HepG2 (cell line): ENCODE results near the gene NAA25. TPM values are rescaled to one million over a fixed set of nuclear protein-coding genes. Genes with fewer than 3 reads are reported as not detected.
A peak's percentile ranks its signal among the peaks of the same experiment; 100 is the strongest.

Experiments
- AGO1 ChIP-seq: fragments of 200-400 bp; formaldehyde crosslinking; IDR thresholded peaks from 2 replicates; pipeline ENCODE4 v1.6.1; 2017; ENCODE audit warnings: mild to moderate bottlenecking, low read depth, low read length, moderate library complexity; ENCODE audit not compliant: poor library complexity, severe bottlenecking
- ARNT ChIP-seq: fragments of 450-650 bp; IDR thresholded peaks from 2 replicates; pipeline ENCODE4 v1.6.1; 2017
- ATF2 ChIP-seq: sonication (generic); formaldehyde crosslinking; IDR thresholded peaks from 2 replicates; pipeline ENCODE4 v1.4.0; 2020; ENCODE audit warnings: missing genetic modification reagents
- CBFB ChIP-seq: sonication (generic); formaldehyde crosslinking; IDR thresholded peaks from 2 replicates; pipeline ENCODE4 v1.4.0; 2020; ENCODE audit warnings: missing genetic modification reagents
- CBX1 ChIP-seq: IDR thresholded peaks from one replicate; pipeline ENCODE4 v1.6.1; 2016; ENCODE audit warnings: antibody characterized with exemption, low read depth
- CC2D1A ChIP-seq: sonication (generic); formaldehyde crosslinking; IDR thresholded peaks from 2 replicates; pipeline ENCODE4 v1.8.1; 2023; ENCODE audit warnings: mild to moderate bottlenecking, missing genetic modification reagents
- ETS1 ChIP-seq: sonication (generic); formaldehyde crosslinking; IDR thresholded peaks from 2 replicates; pipeline ENCODE4 v1.4.0; 2020; ENCODE audit warnings: missing genetic modification reagents
- HOMEZ ChIP-seq: IDR thresholded peaks from 2 replicates; pipeline ENCODE4 v1.6.1; 2016; ENCODE audit warnings: low read depth
- HOXA7 ChIP-seq: sonication (generic); formaldehyde crosslinking; IDR thresholded peaks from 2 replicates; pipeline ENCODE4 v1.8.1; 2022; ENCODE audit warnings: mild to moderate bottlenecking, missing genetic modification reagents, moderate library complexity
- HOXD1 ChIP-seq: sonication (generic); formaldehyde crosslinking; IDR thresholded peaks from 2 replicates; pipeline ENCODE4 v1.5.0; 2020; ENCODE audit warnings: missing genetic modification reagents
- KDM3A ChIP-seq: IDR thresholded peaks from 2 replicates; pipeline ENCODE4 v1.6.1; 2018; ENCODE audit warnings: low read depth, missing compliant biosample characterization
- NBN ChIP-seq: fragments of 450-650 bp; conservative IDR thresholded peaks from 2 replicates; pipeline ENCODE4 v1.6.1; 2017
- PAF1 ChIP-seq: IDR thresholded peaks from 2 replicates; pipeline ENCODE4 v1.6.1; 2016; ENCODE audit warnings: missing genetic modification reagents, missing compliant biosample characterization
- ZBTB33 ChIP-seq: sonication (generic); formaldehyde crosslinking; IDR thresholded peaks from 2 replicates; pipeline ENCODE4 v1.4.0; 2020; ENCODE audit warnings: missing genetic modification reagents
- ZBTB7B ChIP-seq: sonication (generic); formaldehyde crosslinking; IDR thresholded peaks from 2 replicates; pipeline ENCODE4 v1.4.0; 2020; ENCODE audit warnings: missing genetic modification reagents
- ZBTB8A ChIP-seq: sonication (generic); formaldehyde crosslinking; IDR thresholded peaks from 2 replicates; pipeline ENCODE4 v1.4.0; 2020; ENCODE audit warnings: mild to moderate bottlenecking, low read depth, missing genetic modification reagents, borderline replicate concordance
- ZFP41 ChIP-seq: sonication (generic); formaldehyde crosslinking; IDR thresholded peaks from 2 replicates; pipeline ENCODE4 v1.4.0; 2020; ENCODE audit warnings: mild to moderate bottlenecking, missing genetic modification reagents, borderline replicate concordance
- ZNF160 ChIP-seq: sonication (generic); formaldehyde crosslinking; IDR thresholded peaks from 2 replicates; pipeline ENCODE4 v1.8.0; 2022; ENCODE audit warnings: mild to moderate bottlenecking, inconsistent platforms, missing genetic modification reagents
- ZNF205 ChIP-seq: IDR thresholded peaks from 2 replicates; pipeline ENCODE4 v1.6.1; 2018; ENCODE audit warnings: missing biosample characterization, missing genetic modification reagents
- ZNF652 ChIP-seq: IDR thresholded peaks from 2 replicates; pipeline ENCODE4 v1.6.1; 2016; ENCODE audit warnings: low read depth, borderline replicate concordance
- polyA plus RNA-seq, 8 experiments: library from polyadenylated mRNA; depleted of rRNA in 3 of 8; stranded (reverse) in 7 of 8; unstranded in 1 of 8; fragments of >200 nt; fragmentation: Illumina TruSeq in 4 of 8; extraction: Trizol in 4 of 8; gene quantifications; 2 replicates each; pipeline versions ENCODE4 v1.2.1 to v1.2.3, GENCODE V29; 2011 to 2016; ENCODE audit warnings: low read depth in 4 of 8, missing spikeins in 1 of 8, mixed read lengths in 1 of 8; ENCODE audit not compliant: insufficient read depth in 1 of 8
- total RNA-seq, 5 experiments: library from RNA; depleted of rRNA; stranded (reverse); fragments of >200 nt; fragmentation: Illumina TruSeq; extraction: Trizol; gene quantifications; 2 replicates each; pipeline ENCODE4 v1.2.3, GENCODE V29; 2016; ENCODE audit warnings: low read depth in 1 of 5
- TF ChIP-seq, protein P1 (sequence below): sonication (generic); formaldehyde crosslinking; IDR thresholded peaks from 2 replicates; pipeline ENCODE4 v1.4.0; 2020; ENCODE audit warnings: mild to moderate bottlenecking, missing genetic modification reagents
- TF ChIP-seq, protein P2 (sequence below): sonication (generic); formaldehyde crosslinking; conservative IDR thresholded peaks from 2 replicates; pipeline ENCODE4 v1.5.0; 2020; ENCODE audit warnings: missing genetic modification reagents

The NAA25 gene
- total and polyA plus RNA-seq, 2 of the 13 experiments (the other 11 are each of a cell fraction or from before 2014, with no cell fraction given) = 11.4 to 32.0 TPM

GRCh38 chr12:112013601-112014402 is 94.8 kb downstream of the NAA25 start (continued):
- TF ChIP-seq, protein P1, sequence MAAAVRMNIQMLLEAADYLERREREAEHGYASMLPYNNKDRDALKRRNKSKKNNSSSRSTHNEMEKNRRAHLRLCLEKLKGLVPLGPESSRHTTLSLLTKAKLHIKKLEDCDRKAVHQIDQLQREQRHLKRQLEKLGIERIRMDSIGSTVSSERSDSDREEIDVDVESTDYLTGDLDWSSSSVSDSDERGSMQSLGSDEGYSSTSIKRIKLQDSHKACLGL = no peak
- TF ChIP-seq CBX1 = no peak
- TF ChIP-seq ZNF652 (CRISPR knock-in tag) = no peak
- no peak for TF ChIP-seq HOXD1 (CRISPR knock-in tag)
- TF ChIP-seq CBFB (CRISPR knock-in tag) = 0 out of 2 replicates have a peak, but pooled peaks have one; percentile 14
- no peak for TF ChIP-seq HOXA7 (CRISPR knock-in tag)
- no peak; the same call in 1 of the 2 replicates for TF ChIP-seq ATF2 (CRISPR knock-in tag)
- no peak for TF ChIP-seq ZBTB8A (CRISPR knock-in tag)
- TF ChIP-seq ZFP41 = no peak
- TF ChIP-seq ARNT = no peak
- TF ChIP-seq, protein P2, sequence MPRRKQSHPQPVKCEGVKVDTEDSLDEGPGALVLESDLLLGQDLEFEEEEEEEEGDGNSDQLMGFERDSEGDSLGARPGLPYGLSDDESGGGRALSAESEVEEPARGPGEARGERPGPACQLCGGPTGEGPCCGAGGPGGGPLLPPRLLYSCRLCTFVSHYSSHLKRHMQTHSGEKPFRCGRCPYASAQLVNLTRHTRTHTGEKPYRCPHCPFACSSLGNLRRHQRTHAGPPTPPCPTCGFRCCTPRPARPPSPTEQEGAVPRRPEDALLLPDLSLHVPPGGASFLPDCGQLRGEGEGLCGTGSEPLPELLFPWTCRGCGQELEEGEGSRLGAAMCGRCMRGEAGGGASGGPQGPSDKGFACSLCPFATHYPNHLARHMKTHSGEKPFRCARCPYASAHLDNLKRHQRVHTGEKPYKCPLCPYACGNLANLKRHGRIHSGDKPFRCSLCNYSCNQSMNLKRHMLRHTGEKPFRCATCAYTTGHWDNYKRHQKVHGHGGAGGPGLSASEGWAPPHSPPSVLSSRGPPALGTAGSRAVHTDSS = no peak
- TF ChIP-seq ZBTB33 (CRISPR knock-in tag) = no peak
- no peak for TF ChIP-seq ETS1 (CRISPR knock-in tag)
- TF ChIP-seq ZNF160 (CRISPR knock-in tag) = no peak; the same call in 1 of the 2 replicates
- TF ChIP-seq ZNF205 = no peak; the same call in 1 of the 2 replicates
- peak; percentile 47 for TF ChIP-seq AGO1
- no peak; the same call in 1 of the 2 replicates for TF ChIP-seq KDM3A
- TF ChIP-seq HOMEZ (CRISPR knock-in tag) = no peak
- TF ChIP-seq PAF1 = peak; percentile 47; the same call in 1 of the 2 replicates
- no peak for TF ChIP-seq NBN
- TF ChIP-seq ZBTB7B (CRISPR knock-in tag) = peak; percentile 36; the same call in 1 of the 2 replicates
- no peak for TF ChIP-seq CC2D1A
